ENCODE results near the gene SPAG5.

The SPAG5 gene

DNA sequence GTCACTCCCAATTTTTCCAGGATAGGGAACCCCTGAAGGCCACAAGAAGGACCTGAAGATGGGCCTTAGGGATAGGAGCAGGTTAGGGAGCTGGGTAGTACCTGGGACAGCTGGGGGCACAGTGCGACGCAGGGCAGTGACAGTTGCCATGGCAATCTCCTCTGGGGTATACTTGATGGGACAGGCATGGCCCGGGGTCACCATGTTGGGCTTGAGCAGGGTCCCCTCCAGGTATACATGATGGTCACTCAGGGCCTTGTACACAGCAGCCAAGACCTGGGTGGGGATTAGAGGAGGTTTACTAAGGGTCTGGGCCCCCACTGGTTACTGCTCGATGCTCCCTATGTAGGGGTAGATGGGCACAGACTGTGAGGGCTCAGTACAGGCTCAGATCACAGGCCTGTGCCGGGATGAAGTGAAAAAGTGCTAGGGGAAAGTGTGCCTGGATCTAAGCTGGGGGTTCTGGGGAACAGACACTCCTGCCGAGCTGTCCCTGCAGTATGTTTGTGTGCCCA is 24.8 kb downstream of the SPAG5 start:
- DNase-seq (ENCODE audit: low read depth in 2 of 2): no peak

DNA sequence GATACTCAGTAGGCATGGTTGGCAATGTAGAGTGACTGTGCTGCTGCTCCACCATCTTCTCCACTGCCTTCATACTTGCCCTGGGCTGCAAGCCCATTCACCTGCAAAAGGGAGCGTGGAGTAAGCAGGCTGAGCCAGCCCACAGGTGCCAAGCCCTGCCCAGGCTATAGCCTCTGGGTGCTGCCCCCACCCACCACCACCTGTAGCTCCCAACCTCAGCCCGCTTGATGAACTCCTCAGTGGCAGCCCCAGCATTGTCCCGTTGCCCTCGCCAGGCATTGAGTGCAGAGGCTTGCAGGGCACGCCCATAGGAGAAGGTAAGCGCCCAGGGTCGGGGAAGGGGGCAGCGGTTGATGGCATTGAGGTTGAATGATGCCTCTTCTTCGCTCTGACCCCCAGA is 25.3 kb downstream of the SPAG5 start:
- DNase-seq (ENCODE audit: low read depth in 2 of 2): no peak

DNA sequence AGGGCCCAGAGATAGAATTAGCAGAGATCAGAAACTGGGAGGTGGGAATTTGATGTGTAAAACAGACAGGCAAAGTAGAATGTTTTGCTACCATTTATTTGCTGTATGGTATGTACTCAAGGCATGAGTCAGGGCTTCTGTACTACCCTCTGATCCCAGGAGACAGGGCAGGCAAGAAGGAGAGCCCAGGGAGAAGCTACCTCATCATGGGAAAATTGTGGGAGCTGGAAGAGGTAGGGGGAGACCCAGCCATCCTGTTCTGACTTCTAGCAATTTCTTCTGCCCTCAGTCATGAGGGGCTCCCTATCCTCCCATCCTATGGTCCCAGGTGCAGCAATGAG is 25.8 kb downstream of the SPAG5 start:
- no peak for DNase-seq (ENCODE audit: low read depth in 2 of 2)

DNA sequence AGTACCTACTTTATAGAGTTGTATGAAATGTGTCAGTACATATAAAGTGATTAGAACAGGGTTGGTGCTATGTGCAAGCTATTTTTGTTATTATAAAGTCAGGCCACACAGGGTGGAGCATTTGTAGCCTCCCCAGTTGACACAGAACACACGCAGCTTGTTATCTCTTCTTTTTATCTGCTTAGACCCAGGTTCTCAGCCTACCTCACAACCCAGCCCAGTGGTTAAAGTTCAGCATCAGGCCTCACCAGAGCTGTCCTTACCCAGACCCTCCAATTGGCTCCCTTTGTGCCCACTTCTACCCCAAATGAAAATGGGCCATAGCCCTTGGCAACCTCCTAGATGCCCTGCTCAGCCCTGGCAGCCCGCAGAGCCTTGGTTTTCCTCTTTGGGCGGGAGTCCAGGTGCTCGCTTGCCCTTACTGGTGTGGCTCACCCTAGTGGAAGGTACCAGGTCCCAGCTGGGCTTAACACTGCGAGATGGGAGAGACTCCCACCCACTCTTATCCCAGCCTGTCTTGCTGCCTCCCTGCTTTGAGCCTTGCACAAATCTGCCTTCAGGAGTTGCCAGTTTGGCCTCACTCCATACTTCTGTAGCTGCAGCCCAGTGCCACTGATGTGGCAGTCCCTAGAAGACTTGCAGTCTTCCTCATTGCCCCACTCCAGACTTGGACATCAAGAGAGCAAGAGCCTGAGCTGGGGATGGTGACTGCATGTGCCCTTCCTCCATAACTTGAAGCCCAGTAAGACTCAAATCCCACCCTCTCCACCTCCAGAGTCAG is 26.4 kb downstream of the SPAG5 start:
- no peak for DNase-seq (ENCODE audit: low read depth in 2 of 2)

DNA sequence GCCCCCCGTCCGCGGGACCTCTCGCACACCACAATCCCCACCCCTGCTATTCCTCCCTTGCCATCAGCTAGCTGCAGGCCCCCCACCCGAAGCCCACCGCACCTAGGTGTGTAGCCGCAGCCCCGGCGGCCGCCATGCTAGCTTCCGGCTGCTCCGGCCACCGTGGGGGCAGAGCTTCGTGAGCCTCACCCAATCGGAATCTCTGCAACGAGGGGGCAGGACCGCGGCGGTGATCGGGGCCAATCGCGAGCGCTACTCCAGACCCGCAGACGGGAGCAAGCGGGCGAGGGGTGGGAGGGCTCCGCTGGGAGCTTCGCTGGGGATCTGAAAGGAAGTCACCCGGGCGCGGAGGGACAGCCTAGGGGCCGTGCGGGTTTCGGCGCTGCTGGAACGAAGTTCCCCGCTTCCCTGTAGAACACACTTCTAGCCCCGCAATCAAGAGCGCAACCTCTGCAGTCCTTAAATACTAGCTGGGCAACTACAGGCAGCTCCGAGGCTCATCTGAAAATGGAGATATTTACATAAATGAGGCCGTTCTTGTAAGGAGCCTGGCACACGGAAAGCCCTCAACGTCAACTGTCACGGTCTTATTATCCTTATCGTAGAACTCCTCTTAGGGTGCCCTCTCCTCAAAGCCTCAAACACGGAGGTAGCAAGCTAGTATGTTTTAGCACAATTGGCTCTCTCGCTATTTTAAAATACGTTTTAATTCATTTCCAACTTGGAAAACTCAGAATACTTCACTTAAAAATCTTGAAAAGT is 27.3 kb downstream of the SPAG5 start, which contains the start of gene PIGS:
PIGS (minus strand) TSS at position 164 of the 762 bp plus-strand sequence; CDS start at position 136, 28 bp downstream.
- DNase-seq (ENCODE audit: low read depth in 2 of 2): peak; percentile 91

DNA sequence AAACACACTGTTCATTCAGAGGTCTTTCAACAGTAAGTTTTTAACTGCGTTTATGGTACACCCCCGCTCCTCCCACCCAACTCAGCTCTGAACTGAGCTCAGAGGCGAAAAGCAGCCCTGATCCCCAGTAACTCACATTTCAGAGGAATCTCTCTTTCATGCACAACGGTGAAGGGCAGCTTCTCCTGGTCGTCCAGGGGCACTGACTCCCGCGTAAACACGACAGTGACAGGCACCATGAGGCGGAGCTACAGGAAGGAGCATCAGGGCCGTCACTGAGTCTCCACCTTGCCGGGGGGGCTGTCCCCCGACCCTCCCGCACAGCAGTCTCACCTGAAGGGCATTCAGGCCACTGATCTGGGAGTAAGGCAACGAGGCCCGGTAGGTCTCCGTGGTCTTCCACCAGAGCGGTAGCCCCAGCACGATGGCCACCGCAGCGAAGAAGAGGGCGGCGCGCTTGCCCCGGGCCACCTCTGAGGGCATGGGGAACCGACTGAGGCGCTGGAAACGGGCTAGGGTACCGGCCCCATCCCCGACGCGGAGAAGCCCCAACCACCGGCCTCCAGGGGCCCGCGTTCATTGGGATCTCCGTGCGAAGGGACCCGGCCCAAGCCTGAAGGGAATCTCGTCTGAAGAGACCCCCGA is 28.0 kb downstream of the SPAG5 start:
- DNase-seq (ENCODE audit: low read depth in 2 of 2): no peak

DNA sequence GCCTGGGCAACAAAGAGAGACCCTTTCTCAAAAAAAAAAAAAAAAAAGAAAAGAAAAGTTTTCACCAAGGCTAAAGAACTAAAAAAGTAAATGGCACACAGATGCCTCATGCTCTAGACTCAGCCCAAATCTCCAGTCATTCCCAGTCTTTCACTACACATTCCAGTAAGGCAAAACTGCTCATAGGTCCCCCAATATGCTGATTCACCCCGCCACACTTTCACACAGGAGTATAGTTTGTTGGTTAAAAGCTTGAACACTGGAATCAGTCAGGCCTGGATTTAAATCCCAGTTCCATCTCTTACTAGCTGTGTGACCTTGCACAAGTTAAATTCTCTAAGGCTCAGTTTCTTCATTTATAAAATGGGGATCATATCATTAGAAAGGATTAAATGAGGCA is 29.4 kb downstream of the SPAG5 start:
- DNase-seq (ENCODE audit: low read depth in 2 of 2): no peak

DNA sequence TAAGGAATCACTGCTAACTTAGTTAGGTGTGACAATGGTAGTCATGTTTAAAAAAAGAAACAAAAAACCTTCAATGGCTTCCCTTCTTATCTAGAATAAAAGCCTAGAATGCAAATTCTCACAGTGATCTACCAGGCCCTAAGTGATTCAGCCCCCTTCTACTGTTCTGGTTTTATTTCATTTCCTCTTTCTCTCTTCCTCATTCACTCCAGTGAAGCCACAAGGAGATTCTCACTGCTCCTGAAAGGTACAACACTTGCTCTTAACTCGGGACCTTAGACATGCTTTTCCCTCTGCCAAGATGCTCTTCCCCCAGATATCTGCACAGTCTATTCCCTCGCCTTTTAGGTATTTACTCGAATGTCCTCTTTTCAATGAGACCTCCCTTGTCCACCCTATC is 31.2 kb downstream of the SPAG5 start:
- DNase-seq (ENCODE audit: low read depth in 2 of 2): no peak

DNA sequence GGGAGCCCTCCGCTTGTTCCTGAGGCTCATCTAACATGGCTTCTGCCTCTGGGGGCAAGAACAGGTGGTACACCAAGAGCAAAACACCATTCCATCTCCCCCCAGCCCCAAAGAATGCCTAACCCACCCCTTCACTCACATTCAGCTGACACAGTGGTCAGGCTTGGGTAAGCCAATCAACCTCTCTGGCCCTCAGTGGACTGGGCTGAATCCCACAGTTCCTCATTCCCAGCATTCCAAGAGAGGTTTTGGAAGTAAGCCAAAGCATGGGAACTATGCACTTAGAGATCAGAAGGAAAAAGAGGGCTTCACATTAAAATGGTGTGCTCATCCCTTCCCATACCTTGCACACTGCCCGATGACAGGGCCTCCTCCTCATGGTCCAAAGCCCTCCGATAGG is 35.4 kb downstream of the SPAG5 start:
- no peak for DNase-seq (ENCODE audit: low read depth in 2 of 2)

DNA sequence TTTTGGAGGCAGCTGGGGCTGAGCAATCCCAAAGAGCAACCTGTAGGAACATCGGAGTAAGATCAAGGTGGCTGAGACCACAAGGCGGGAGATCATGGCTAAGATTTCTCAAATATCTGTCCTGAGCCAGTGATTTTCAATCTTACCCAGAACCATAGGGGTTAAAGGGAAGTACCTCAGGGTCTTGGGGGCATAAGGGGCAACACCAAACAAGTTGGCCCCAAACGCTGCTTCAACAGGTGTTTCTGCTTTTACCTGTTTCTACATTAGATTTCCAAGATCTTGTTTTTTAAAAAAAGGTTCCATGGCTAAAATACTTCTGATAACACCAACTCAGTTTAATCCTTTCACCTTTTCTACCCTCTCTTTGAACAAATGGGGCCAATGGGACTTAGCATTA is 43.8 kb downstream of the SPAG5 start:
- DNase-seq (ENCODE audit: low read depth in 2 of 2): no peak

DNA sequence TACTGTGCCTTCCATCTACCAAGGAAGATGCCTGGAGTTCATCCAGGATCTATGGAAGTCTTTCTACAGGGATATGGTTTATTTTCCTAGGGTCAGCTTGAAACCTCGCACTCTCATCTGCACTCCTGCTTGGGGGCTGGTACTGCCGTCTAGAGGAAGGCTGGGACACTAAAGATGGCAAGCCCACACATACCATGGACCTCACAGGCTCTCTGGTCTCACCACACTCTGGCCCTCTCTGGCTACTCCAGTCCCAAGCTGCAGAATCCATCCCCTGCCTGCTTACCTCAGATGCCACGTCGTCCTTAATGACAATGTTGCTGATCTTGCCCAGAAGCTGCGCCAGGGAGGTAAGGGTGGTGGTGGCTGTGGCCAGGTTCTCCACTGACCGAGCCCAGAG is 44.3 kb downstream of the SPAG5 start:
- DNase-seq (ENCODE audit: low read depth in 2 of 2): no peak

DNA sequence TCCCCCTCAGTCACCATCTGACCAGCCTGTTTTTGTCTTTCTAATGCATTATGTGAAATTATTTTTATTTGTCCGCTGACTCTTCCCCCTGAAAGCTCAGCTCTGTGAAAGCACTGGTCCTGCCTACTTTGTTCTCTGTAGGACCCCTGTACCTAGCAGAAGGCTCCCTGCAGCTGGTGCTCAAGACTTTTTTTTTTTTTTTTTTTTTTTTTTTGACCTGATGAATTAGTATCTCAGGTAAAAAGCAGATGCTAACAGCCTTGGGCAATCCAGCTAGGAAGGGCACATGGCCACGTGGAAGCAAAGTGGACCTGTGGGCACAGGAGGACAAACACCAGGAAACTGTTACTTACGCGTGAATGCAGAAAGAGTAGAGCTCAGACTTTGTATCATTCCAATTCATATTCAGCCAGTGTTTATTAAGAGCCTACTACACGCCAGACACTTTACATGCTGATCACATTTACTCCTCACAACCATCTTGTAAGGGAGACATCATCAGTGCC is 45.8 kb downstream of the SPAG5 start:
- no peak for DNase-seq (ENCODE audit: low read depth in 2 of 2)

DNA sequence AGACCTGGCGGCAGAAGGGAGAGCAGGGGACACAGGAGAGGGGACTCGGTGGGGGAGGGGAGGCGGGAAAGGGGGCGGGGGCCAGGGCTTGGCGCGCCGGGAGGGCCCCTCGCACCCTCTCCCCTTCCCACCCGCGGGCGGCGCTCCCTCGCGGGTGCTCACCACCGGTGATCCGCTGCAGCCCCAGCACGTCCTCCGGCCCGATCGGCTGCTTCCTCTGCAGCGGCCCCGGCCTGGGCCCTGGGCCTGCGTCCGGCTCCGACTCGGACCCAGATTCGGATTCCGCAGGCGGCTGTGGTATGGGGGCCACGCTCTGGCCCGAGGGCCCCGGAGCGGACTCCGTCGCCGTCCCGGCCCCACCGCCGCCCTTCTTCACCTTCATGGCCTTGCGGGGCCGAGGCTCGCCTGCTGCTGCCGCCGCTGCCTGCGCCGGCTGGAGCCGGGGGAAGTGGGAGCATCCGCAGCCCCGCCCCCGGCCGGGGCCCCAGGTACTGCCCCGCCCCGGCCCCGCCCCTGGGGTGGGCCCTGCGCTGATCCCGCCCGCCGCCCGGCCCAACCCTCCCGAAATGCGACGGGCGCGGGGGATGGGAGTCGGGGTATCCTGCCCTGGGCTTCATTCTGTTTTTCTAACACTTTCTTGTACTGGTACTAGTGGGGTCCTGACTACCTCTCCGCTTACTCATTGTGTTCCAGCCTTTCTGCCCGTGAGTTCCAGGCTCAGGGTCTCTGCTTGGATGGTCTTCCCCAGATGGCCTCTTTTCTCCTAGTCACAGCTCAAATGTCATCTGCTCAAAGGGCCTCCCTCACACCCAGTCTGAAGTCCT is 46.4 kb downstream of the SPAG5 start, which contains the start of gene UNC119:
UNC119 (minus strand) TSS at position 449 of the 824 bp plus-strand sequence; CDS start at position 382, 67 bp downstream.
- DNase-seq (ENCODE audit: low read depth in 2 of 2): peak; percentile 74 to 76

DNA sequence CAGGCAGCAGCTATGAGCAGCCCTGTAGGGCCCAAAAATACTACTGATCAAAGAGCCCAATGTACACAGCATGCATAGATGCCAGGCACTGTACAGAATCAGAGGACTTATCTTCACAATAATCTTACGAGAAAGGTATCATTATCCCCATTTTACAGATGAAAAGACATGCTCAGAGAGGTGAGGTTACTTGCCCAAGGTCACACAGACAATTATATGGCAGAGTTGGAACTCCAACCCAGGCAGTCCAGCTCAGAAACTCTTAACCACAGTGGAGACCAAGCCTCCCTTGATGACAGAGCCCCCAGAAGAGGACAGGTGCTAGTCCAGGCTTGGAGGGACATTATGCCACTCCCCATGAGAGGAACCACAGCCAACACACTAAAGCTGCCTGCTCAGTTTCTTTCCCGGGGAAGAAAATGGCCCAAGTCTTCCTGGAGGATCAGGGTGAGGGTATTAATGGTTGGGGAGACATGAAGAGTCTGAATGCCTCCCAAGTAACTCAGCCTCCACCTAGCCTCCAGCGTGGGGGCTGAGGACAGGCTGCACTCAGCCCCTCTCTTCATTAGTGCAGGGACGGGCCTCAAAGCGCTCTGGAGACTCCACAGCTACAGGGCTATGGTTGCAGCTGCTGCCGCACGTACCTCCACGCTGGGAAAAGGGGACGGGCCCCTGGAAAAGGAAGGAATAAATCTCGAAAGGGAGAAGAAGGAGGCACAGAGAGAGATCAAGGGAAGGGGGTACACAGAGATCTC is 47.2 kb downstream of the SPAG5 start:
- no peak for DNase-seq (ENCODE audit: low read depth in 2 of 2)

DNA sequence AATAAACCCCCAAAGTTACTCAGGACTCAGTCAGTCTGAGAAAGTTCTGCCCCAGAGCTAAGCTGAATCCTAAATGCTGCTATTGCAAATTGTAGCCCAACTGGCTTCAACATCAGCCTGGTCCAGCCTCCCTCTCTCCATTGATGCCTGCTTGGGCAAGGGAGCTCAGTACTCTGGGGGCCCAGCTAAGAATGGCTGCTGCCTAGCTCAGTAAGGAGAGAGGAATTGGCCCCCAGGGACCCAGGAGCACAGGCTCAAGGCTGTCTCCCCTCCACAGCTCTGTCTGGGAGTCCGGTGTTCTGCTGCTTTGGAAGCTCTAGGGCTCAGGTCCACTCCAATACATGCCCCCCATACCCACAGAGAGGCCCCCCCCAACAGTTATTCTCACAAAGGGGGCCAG is 48.0 kb downstream of the SPAG5 start:
- DNase-seq (ENCODE audit: low read depth in 2 of 2): no peak

DNA sequence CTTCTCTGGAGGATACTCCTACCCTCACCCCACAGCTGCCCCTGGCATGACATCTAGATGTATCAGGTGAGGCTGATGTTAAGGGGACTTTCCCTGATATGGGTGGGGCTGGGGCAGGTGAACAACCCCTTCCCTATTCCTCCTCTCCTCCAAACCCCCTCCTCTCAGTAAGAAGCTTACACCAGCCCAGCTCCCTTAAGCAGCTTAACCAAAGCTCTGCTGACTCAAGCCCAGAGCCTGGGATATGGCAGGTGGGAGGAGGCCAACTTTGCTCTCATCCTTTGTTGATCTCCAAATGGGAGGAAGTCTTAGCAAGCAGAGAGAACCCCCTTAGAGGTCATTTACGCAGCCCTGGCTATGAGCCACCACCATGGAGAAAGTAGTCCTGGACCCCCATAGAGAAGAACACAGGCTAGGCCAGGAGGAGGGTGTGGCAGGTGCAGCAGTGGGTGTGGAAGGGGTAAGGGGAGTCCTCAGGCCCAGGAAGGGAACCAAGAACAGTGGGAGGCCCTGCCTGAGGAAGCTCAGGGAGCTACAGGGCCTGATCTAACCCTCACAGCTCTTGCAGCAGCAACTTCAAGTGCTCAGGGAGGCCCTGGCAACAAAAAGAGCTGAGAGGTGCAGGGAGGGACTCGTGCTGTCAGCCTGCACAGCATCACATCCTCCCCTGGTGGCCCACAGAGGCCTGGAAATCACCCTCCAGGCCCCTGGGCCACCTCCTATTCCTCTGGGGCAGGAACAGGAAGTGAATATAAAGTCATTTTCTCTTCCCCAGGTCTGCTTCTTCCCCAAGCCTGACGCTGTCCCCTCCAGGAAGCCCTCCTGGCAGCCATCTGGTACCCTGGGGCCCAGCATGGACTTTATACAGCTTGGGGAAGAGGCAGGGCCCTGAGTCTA is 49.3 kb downstream of the SPAG5 start:
- DNase-seq (ENCODE audit: low read depth in 2 of 2): peak; percentile 33 to 35

DNA sequence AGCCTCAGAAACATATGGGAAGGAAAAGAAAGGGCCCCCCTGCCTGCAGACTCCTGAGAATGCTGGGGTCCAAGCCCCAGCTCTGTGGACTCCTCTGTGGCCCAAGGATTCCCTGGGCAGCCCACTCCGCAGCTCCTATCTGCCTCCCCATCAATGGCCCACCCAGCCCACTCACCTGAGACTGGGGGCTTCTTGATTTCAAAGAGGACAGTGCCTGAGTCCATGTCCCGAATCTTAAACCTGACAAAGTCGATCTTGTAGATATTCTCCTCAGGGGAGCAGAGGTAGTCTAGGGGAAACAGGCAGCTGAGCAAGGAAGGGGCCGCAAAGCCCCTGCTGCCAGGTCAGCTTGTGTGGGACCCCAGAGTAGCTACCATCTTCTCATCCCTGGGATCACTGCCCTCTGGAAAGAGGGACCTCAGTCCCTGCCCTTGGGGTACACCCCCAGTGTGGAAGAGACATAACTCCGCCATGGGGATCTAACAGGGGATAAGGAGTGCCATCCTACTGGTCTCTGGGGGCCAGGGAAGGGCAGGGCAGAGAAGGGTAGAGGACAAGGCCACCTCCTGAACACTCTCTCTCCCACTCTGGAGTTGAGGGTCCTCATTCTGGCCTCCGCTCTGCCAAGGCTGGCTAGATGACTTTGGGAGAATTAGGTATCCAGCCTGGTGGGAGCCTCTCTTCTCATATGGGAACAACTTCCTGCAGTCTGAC is 50.3 kb downstream of the SPAG5 start:
- DNase-seq (ENCODE audit: low read depth in 2 of 2): no peak

DNA sequence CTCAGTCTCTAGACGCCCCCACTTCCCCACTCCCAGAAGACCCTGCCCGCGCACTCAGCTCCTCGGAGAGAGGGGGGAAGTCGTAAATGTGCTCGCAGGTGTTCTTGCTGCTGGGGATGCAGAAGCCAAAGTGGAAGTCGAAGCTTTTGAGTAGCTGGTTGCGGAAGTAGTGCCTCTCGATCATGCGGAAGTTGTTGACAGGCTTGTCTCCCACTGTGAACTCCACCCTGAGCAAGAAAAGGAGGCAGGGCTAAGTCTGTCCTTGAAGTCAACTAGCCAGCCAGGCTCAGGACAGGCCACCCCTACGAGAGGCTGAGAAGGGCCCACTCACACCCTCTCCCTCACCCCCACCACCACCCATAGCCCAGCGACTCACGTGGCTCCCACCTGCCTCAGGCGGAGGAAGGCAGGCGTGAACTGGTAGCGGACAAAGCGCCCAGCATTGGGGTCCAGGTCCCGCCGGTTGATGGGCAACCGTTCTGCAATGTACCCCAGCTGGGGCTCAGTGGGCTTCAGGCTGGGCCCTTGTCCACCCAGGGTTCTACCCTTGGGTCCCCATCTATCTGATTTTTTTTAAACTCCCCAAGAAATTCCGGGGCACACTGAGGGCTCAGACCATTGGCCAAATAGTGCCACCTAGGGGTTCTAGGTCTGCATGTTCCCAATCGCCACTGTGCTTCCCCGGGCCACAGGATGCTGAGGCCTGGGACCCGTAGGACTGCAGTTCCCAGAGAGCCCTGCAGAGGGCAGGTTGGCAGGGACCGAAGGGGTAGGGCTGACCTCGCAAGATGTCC is 51.0 kb downstream of the SPAG5 start:
- DNase-seq (ENCODE audit: low read depth in 2 of 2): peak; percentile 68
